Muscle layer of colon (tissue), 2 donors: ENCODE data around the gene LANCL1.

Experiments used
- H3K27ac ChIP-seq: one replicate; pipeline ENCODE4 v1.7.0; 2013; ENCODE audit warnings: low read depth, mild to moderate bottlenecking, low read length, moderate library complexity
- H3K27me3 ChIP-seq, 2 donors: one replicate each; pipeline ENCODE4 v1.7.0; 2013; ENCODE audit warnings: low read length in 2 of 2, mild to moderate bottlenecking in 2 of 2; ENCODE audit not compliant: insufficient read depth in 2 of 2, control insufficient read depth in 1 of 2
- H3K36me3 ChIP-seq: one replicate; pipeline ENCODE4 v1.7.0; 2013; ENCODE audit warnings: mild to moderate bottlenecking, low read length; ENCODE audit not compliant: insufficient read depth
- H3K4me1 ChIP-seq: one replicate; pipeline ENCODE4 v1.7.0; 2013; ENCODE audit warnings: mild to moderate bottlenecking, low read length; ENCODE audit not compliant: insufficient read depth
- H3K4me3 ChIP-seq, 2 donors: one replicate each; pipeline ENCODE4 v1.7.0; 2013; ENCODE audit warnings: low read length in 2 of 2, low read depth in 1 of 2, mild to moderate bottlenecking in 1 of 2, moderate library complexity in 1 of 2
- H3K9ac ChIP-seq: one replicate; pipeline ENCODE4 v1.7.0; 2013; ENCODE audit warnings: low read length
- H3K9me3 ChIP-seq: one replicate; pipeline ENCODE4 v1.7.0; 2013; ENCODE audit warnings: mild to moderate bottlenecking, low read length
- donor health status: abdominal sarcoma.
- donor health status: Adenocarcinoma of cecum.

The LANCL1 gene

GRCh38 chr2:210481601-210482175 lies 5.1 kb upstream of the LANCL1 start:
- no peaks in the 10 kb centered on the region for H3K27me3 ChIP-seq
- no peaks in the 10 kb centered on the region for H3K36me3 ChIP-seq
- peaks cover 7% of the 10 kb centered on the region for H3K4me1 ChIP-seq
- H3K9me3 ChIP-seq, result no peaks in the 10 kb centered on the region
- H3K9ac ChIP-seq, result no peak overlapping the region
- H3K4me3 ChIP-seq, result no peak overlapping the region
- no peak overlapping the region for H3K27ac ChIP-seq

- Histone ChIP-seq H3K36me3 (no peaks in the 10 kb centered on the region), H3K27ac (no peak overlapping the region), H3K9ac (no peak overlapping the region)
These were observed 4.2 kb upstream of the LANCL1 start for GRCh38 chr2:210480764-210481163.

GRCh38 chr2:210480079-210480478 lies 3.5 kb upstream of the LANCL1 start:
- no peak overlapping the region for H3K4me3 ChIP-seq
- H3K27me3 ChIP-seq, result no peaks in the 10 kb centered on the region
- no peaks in the 10 kb centered on the region for H3K36me3 ChIP-seq
- peaks cover 14% of the 10 kb centered on the region for H3K4me1 ChIP-seq
- H3K9ac ChIP-seq, result no peak overlapping the region
- H3K9me3 ChIP-seq, result no peaks in the 10 kb centered on the region
- H3K27ac ChIP-seq, result no peak overlapping the region

More at GRCh38 chr2:210480764-210481163, 4.2 kb upstream of the LANCL1 start:
- Histone ChIP-seq H3K4me1 (peaks cover 8% of the 10 kb centered on the region), H3K9me3 (no peaks in the 10 kb centered on the region), H3K4me3 (no peak overlapping the region), H3K27me3 (no peaks in the 10 kb centered on the region)

DNA sequence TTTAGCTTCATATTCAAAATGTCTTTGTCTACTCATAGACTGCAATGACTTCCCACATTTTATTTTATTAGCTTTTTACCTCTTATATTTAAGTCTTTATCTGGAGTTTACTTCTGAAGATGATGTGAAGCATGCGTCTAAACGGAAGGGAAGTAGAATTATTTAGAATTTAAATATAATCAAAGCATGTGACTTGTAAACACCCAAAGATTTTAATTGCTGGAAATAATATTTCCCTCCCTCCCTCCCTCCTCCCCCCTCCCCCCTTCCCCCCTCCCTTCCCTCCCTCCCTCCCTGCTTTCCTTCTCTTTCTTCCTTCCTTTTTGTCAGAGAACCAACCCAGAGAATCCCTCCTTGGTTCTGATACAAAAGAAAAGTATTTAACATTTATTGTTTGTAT lies 2.1 kb upstream of the LANCL1 start:
- H3K36me3 ChIP-seq, result no peaks in the 10 kb centered on the region
- H3K9me3 ChIP-seq, result no peaks in the 10 kb centered on the region
- no peak overlapping the region for H3K27ac ChIP-seq
- no peak overlapping the region for H3K9ac ChIP-seq
- no peaks in the 10 kb centered on the region for H3K27me3 ChIP-seq
- H3K4me3 ChIP-seq, result no peak overlapping the region
- H3K4me1 ChIP-seq, result peaks cover 18% of the 10 kb centered on the region

- H3K9ac ChIP-seq, result no peak overlapping the region
- H3K4me1 ChIP-seq, result peaks cover 18% of the 10 kb centered on the region
- peak overlapping the region in 1 of 2 donors; percentile 78 for H3K4me3 ChIP-seq
- H3K36me3 ChIP-seq, result no peaks in the 10 kb centered on the region
- no peaks in the 10 kb centered on the region for H3K27me3 ChIP-seq
- no peak overlapping the region for H3K27ac ChIP-seq
- H3K9me3 ChIP-seq, result no peaks in the 10 kb centered on the region
These were observed 937 bp upstream of the LANCL1 start for GRCh38 chr2:210477496-210477895.

- H3K27me3 ChIP-seq, result no peaks in the 10 kb centered on the region
- H3K4me3 ChIP-seq, result peak overlapping the region in 1 of 2 donors; percentile 78
- peak overlapping the region; percentile 78 for H3K27ac ChIP-seq
- peaks cover 12% of the 10 kb centered on the region for H3K36me3 ChIP-seq
- H3K9me3 ChIP-seq, result no peaks in the 10 kb centered on the region
- H3K9ac ChIP-seq, result no peak overlapping the region
- peaks cover 18% of the 10 kb centered on the region for H3K4me1 ChIP-seq
These were observed 853 bp downstream of the LANCL1 start for GRCh38 chr2:210475706-210476105.

DNA sequence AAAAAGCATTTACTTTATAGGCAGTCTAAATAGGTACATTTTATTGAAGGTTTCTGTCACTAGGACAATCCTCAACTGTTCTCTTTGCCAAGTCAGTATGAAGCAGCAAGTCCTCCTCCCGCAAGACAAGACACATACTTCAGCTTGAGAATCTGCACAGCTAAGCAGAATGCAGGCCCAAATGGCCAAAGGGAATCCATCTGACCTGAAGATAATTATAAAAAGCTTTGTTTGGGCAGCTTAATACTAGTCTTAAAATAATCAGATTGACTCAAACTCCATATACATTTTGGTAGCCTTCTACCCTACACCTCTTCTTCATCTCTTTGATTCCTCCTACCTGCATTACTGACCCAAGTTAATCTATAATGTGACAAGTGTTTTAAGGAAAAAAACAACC lies 1.8 kb downstream of the LANCL1 start:
- Histone ChIP-seq H3K4me3 (no peak overlapping the region), H3K9me3 (no peaks in the 10 kb centered on the region), H3K27me3 (no peaks in the 10 kb centered on the region), H3K27ac (no peak overlapping the region), H3K36me3 (peaks cover 19% of the 10 kb centered on the region), H3K4me1 (peaks cover 18% of the 10 kb centered on the region), H3K9ac (no peak overlapping the region)

DNA sequence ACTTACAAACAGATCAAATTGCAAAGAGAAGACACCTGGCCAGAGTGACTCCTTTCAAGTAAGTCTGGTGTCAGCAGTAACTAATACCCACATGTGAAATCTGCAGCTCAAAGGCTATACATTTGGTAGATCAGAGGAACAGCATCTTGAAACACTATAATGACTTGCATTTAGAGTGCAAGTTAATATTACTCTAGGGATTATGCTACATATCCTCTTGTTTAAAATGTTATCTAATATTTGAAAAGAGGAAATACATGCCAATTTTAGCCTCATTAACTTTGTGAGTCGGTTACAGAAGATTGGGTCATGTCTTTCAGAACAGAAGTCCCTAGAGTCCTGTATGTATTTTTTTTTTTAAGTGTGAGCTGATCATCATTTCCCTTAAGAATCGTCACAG lies 15.2 kb downstream of the LANCL1 start:
- no peaks in the 10 kb centered on the region for H3K4me1 ChIP-seq
- H3K9me3 ChIP-seq, result no peaks in the 10 kb centered on the region
- no peak overlapping the region for H3K4me3 ChIP-seq
- no peak overlapping the region for H3K9ac ChIP-seq
- no peaks in the 10 kb centered on the region for H3K27me3 ChIP-seq
- no peak overlapping the region for H3K27ac ChIP-seq
- H3K36me3 ChIP-seq, result peaks cover 27% of the 10 kb centered on the region

DNA sequence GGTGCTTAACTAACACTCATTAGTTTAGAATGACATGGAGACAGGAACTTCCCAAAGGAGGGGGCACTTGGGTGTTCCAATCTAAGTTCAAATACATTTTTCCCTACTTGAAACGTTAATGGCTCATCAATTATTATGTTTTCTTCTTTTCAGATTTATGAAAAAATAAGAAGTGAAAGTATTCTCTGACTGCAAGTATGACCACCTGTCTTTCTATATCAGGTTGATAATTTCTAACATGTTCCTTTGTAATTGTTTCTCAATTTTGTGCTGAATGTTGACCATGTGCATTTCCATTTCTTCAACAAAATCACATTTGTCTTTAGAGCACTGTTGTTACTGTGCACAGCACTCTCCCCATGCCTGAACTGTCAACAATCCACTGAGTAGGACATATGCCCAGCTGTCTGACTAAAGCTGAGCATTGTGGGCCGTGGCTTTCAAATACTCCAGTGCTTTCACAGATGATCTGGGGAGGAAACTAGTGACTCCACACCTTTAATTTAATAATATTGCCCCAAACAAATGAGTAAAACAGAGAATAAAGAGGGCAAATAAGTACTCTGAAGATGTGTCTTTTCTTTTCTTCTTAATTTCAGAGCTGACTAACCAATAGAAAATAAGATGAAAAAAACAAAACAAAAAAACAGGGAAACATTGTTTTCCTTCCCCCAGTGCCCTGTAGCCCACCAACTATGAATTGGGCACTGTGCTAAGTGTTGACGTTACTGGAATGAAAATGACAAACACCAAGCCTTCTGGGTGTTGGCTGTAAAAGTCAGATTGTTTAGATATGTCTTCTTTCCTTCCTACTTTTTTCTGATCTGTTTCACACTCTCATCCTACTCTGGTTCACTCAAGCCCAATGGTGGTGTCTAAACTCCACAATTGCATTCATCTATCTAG lies 16.0 kb downstream of the LANCL1 start:
- Histone ChIP-seq H3K9ac (no peak overlapping the region), H3K27ac (no peak overlapping the region), H3K4me1 (no peaks in the 10 kb centered on the region), H3K27me3 (no peaks in the 10 kb centered on the region), H3K36me3 (peaks cover 24% of the 10 kb centered on the region), H3K9me3 (no peaks in the 10 kb centered on the region), H3K4me3 (no peak overlapping the region)

DNA sequence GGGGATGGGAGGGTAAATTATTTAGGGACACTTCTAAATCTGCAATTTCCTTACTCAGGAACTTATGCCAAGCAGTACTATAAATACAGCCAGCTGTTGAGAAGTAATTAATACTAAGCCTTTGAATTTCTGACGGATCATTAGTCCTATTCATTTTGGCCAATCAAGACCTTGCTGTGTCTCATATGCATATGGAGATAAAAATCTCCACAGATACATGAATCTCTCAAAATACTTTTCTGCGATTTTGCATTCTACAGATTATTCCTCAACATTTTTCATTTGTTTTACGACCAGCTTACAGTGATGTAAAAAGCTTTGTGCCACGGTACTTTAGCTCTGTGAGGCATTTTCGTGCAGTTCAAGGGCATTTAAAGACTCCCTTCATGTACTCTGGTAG lies 16.7 kb downstream of the LANCL1 start:
- peaks cover 20% of the 10 kb centered on the region for H3K36me3 ChIP-seq
- H3K9me3 ChIP-seq, result no peaks in the 10 kb centered on the region
- no peak overlapping the region for H3K4me3 ChIP-seq
- no peaks in the 10 kb centered on the region for H3K27me3 ChIP-seq
- H3K4me1 ChIP-seq, result no peaks in the 10 kb centered on the region
- H3K27ac ChIP-seq, result no peak overlapping the region
- H3K9ac ChIP-seq, result no peak overlapping the region

DNA sequence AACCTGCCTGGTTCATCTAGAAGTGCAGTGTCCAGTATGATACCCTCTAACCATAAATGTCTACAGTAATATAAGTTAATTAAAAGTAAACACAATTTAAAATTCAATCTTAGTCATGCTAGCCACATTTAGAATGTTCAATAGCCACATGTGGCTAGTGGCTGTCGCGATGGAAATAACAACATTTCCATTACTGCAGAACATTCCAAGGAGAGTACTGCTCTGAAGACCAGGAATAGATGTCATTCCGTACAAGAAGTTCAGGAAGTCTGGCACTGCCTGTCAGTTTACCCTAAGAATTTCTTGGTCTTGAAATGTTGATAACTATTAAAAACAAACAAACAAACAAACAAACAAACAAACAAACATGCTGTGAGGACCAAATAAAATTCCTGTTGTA lies 17.2 kb downstream of the LANCL1 start:
- no peaks in the 10 kb centered on the region for H3K27me3 ChIP-seq
- no peak overlapping the region for H3K9ac ChIP-seq
- H3K4me1 ChIP-seq, result no peaks in the 10 kb centered on the region
- H3K27ac ChIP-seq, result no peak overlapping the region
- H3K9me3 ChIP-seq, result no peaks in the 10 kb centered on the region
- no peak overlapping the region for H3K4me3 ChIP-seq
- peaks cover 19% of the 10 kb centered on the region for H3K36me3 ChIP-seq

- no peaks in the 10 kb centered on the region for H3K4me1 ChIP-seq
- H3K36me3 ChIP-seq, result peaks cover 23% of the 10 kb centered on the region
- no peak overlapping the region for H3K27ac ChIP-seq
- H3K27me3 ChIP-seq, result no peaks in the 10 kb centered on the region
- H3K9me3 ChIP-seq, result no peaks in the 10 kb centered on the region
- H3K9ac ChIP-seq, result no peak overlapping the region
- no peak overlapping the region for H3K4me3 ChIP-seq
These were observed 18.2 kb downstream of the LANCL1 start for GRCh38 chr2:210458395-210458794.
